VCaP (cell line): Measurements from ENCODE around the gene UBXN10.

ENCODE experiments used
- H3K27ac ChIP-seq: fragments of 450-650 bp; 2 replicates; pipeline ENCODE4 v1.5.1; 2017
- CTCF ChIP-seq: fragments of 450-650 bp; conservative IDR thresholded peaks from 2 replicates; pipeline ENCODE4 v1.5.1; 2017; ENCODE audit warnings: mild to moderate bottlenecking, moderate library complexity

UBXN10 gene

GRCh38 chr1:20184997-20185833 is 681 bp upstream of the UBXN10 start:
- H3K27ac ChIP-seq, result no peak overlapping the region
- TF ChIP-seq CTCF, result no peak

GRCh38 chr1:20187103-20187812 is 1.4 kb downstream of the UBXN10 start:
- no peak; the same call in 1 of the 2 replicates for TF ChIP-seq CTCF
- peak overlapping the region; percentile 55 for H3K27ac ChIP-seq

- TF ChIP-seq CTCF, result no peak
- peak overlapping the region; percentile 55 for H3K27ac ChIP-seq
Measured at GRCh38 chr1:20187813-20188454, 2.0 kb downstream of the UBXN10 start.

GRCh38 chr1:20188455-20188817 is 2.5 kb downstream of the UBXN10 start:
- no peak overlapping the region for H3K27ac ChIP-seq
- TF ChIP-seq CTCF, result no peak

GRCh38 chr1:20189664-20190063 is 3.8 kb downstream of the UBXN10 start:
- H3K27ac ChIP-seq, result no peak overlapping the region
- no peak for TF ChIP-seq CTCF

- no peak for TF ChIP-seq CTCF
- H3K27ac ChIP-seq, result no peak overlapping the region
Measured at GRCh38 chr1:20190256-20191160, 4.6 kb downstream of the UBXN10 start.
